Middle frontal gyrus (tissue), 1 donor: ENCODE results near the gene AHRR.
A peak's percentile ranks its signal among the peaks of the same experiment; 100 is the strongest.
"Not testable (repeated sequence)": the region's sequence is repeated elsewhere in the genome, so short reads cannot be mapped to it uniquely, and the experiment has no call there.

Experiments used
- DNase-seq: peaks from one replicate; pipeline ENCODE4 v3.0.0-alpha.2; 2015; ENCODE audit warnings: low spot score; ENCODE audit errors: extremely low spot score

Gene AHRR

GRCh38 chr5:305459-305858, 16.1 kb upstream of the AHRR start:
- no peak for DNase-seq

DNA sequence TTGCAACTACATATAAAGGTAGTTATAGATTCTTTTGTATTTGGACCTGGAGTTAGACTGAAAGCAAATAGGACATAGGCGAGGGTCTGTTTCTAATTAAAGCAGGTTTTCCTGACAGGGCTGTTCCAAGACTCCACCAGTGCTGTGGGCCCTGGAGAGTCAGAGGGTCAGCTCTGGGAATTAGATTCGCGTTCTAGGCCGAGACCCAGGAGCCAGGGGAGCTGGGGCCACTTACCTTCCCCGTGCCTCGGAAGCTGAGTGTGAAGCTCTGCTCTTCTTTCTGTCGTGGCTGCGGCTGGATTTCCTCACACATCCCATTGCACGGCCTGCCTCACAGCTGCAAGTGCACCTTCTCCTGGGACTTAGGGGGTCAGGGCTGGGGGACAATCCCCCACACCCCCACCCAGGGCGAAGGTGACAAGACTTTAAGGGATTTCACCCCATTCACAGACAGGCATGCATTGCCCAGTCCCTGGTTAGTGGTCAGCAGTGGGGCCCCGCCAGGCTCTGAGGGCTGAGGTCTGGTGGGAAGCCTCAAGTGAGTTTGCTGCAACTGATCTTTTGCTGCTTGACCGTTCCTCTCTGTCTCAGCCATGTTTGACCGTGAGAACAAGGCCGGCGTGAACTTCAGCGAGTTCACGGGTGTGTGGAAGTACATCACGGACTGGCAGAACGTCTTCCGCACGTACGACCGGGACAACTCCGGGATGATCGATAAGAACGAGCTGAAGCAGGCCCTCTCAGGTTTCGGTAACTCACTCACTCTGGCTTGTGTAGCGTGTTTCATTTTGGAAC, 15.3 kb upstream of the AHRR start:
- no peak for DNase-seq

DNA sequence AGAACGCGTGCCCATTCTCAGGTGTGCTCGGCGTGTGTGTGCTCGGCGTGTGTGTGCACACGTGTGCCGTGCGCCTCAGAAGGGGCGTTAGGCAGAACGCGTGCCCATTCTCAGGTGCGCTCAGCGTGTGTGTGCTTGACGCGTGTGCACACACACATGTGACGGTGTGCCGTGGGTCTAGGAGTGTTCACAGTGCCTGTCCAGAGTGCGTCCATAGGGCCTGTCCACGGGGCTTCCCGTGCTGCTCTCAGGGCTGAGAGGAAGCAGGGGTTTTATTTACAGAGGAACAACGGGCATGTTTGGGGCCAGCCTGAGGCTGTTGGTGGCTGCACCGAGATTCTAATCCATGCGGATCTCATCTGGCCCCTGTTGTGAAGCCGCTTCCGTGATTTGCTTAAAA, 14.2 kb upstream of the AHRR start:
- no peak for DNase-seq

- DNase-seq = no peak
Measured at GRCh38 chr5:307794-308579, 13.5 kb upstream of the AHRR start.

- no peak for DNase-seq
Measured at GRCh38 chr5:308672-309271, 12.7 kb upstream of the AHRR start.

DNA sequence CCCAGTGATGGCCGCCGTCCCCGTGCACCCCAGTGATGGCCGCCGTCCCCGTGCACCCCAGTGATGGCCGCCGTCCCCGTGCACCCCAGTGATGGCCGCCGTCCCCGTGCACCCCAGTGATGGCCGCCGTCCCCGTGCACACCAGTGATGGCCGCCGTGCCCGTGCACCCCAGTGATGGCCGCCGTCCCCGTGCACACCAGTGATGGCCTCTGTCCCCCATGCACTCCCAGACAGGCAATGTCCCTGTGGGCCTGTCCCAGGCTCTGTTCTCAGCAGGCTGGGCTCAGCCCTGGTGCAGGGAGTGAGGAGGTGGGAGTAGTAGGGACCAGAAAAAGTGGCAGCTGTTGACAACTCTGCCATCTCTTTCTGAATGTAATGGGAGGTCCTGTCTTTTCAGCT, 11.7 kb upstream of the AHRR start:
- DNase-seq = not testable (repeated sequence)

DNA sequence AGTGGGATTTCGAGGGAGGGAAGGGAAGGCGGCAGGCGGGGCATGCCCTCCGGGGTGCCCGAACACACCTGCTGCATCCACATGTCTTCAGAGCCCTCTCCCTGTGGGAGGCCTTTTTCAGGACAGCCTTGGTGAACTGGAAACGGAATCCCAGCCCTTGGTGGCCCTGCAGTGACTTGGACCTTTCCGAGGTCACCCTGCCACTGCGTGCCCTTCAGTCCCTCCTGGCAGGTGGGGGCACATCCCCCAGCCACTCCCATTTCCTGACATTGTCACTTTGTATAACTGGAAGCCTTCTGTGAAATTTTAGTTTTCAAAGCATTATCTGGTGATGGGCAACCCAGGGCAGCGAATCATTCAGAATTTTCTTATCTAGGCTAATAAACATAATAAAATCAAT, 11.0 kb upstream of the AHRR start:
- no peak for DNase-seq

DNA sequence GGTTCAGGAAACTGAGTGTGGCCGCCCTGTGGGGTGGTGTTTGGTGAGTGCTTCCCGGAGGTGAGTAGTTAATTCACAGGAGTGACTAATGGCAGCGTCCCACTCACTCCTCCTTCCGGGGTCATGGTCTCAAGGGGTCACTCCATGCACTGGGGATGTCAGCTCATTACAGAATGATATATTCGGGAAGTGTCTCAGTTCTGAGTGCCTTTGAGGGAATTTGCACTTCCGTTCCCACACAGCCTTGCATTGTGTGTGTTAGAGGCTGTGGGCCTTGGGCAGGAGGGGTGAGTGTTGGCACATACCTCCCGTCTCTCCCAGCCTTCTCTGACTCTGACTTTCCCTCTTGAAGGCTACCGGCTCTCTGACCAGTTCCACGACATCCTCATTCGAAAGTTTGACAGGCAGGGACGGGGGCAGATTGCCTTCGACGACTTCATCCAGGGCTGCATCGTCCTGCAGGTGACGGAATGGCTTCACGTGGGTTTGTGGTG, 10.5 kb upstream of the AHRR start:
- DNase-seq = no peak

DNA sequence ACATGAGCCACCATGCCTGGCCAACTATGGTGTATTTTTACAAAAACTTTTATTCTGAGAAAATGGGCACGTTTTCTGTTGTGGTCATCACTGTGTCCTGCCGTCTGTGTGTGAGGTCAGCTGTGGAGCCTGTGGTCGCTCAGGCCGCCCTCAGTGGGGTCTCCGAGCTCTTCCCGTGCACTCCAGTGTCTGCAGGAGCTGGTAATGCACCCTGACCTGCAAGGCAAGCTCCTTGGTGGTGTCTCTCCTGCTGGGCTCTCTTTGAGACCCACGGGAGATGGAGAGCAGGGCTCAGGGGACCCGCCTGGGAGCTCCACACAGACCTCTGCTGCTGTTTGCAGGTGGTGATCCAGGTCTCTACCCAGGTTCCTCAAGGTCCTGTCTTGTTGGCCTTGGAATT, 9.6 kb upstream of the AHRR start:
- no peak for DNase-seq

DNA sequence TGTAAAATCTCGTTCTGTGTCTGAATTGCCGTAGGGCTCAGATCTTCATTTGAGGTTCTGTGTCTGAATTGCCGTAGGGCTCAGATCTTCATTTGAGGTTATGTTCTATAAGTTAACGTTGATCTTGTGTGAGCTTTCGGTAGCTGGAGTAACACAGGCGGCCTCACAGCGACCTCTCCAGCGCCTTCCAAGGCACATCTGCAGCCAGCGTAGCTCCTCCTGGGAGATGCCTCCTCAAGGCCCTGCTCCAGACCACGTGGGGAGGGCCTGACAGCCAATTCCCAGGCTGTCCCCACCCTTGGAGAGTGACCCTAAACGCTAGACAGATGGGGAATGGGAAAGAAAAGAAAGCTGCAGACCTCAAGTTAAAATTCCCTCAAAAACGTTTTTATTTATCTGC, 8.7 kb upstream of the AHRR start:
- DNase-seq = no peak

DNA sequence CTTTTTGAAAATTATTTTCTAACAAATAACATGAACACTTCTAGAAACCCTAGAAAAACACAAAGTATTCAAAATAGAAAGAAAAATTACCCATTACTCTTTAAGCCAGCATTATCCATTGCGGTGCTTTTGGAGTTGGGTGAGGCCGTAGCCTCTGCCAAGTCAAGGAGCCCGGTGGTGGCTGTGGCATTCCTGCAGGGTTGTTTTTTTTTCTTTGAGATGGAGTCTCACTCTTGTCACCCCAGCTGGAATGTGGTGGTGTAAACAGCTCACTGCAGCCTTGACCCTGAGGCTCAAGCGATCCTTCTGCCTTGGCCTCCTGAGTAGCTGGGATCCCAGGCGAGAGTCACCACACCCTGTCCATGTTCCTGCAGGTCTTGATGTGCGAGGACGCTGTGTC, 8.2 kb upstream of the AHRR start:
- no peak for DNase-seq

- DNase-seq = no peak
Measured at GRCh38 chr5:313806-314376, 7.6 kb upstream of the AHRR start.

DNA sequence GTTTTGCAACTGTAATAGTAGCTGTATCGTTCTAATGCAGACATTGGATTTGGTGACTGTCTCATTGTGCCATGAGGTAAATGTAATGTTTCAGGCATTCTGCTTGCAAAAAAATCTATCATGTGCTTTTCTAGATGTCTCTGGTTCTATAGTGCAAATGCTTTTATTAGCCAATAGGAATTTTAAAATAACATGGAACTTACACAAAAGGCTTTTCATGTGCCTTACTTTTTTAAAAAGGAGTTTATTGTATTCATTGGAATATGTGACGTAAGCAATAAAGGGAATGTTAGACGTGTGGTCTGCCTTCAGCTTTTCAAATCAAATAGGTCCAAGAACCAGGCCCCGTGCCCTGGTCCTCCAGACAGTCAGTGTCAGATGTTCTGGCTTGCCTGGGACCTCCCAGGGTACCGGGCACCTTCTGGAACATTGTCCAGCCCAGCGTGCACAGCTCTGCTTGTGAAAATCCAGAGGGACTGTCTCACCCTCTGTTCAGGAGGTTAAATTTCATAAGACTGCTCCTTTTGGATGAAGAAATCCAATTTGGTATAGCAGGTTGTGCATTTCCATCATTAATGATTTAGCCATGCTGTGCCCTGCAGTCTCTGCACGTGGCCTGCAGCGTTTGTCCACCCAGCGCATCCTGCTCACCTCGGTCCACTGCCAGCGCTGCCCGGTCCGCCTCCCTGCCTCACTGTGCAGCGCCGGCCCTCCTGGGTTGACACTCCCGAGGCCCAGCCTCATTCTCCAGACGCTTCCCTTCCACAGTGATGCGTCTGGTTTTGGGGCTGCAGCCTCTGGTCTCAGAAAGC, 6.6 kb upstream of the AHRR start:
- DNase-seq = no peak

DNA sequence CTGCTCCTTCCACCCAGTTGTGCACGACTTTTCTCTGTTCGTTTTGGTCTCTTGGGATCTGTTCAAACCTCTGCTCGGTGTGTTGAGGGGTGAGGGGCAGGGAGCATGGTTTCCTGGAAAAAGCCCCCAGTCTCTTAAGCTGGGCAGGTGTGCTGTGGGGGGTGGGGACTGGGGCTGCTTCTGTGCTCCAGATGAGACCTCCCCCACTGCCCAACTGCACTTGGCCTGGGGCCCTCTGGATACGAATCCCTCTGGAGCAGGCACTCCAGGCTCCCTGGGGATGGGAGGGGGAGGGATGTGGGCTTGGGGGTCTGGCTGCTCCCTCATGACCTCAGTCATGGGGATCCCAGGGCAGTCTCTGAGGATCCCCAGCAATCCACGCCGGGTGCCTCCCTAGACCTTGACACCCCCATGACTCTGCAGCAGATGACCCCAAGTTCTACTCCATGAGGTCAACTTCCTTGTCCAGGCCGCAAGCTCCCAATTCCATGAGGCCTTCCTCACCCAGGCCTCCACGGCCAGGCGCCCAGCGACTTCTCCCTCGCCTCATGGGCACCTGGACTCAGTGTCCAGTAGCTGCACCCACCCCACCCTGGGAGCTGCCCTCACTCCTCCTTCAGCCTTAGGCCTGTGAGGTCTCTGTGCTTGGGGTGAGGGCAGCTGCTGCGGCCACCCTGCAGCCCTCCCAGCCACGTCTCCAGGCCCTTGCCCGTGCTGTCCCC, 5.9 kb upstream of the AHRR start:
- DNase-seq = no peak

DNA sequence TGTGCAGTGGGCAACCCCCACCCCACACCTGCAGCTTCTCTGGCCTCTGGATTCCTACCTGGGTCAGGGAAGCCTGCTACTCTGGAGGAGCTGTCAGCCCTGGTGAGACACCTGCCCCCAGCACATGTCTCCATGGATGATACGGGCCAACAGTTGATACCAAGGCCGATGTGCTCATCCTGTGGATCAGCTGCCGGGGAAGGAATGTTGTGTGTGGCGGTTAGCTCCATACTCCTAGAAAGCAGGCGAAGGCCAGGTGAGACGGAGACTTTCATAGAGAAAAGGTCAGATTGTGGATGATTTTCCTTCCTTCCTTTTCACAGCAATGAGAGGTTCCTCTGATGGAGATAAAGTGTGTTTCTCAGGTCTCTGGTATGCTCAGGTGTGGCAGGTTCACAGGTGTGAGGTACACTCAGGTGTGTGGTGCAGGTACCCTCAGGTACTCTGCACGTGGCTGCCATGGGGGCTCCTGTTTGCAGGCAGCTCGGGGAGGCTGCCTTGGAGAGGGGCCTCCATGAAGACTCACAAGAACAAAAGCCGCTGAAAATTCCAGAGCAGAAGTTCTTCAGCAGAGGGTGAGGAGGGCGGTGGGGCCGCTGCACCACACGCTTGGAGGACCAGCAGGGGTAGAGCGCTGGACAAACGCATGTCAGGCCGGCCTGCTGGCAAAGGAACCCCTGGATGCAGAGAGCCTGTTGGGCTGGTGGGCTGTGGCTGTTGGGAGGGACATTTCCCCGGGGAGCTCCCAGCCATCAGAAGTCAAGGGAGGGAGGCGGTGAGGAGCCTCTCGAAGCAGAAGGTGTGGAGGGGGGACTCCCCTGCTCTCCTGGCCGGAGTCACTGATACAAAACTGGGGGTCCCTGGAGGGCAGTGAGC, 5.1 kb upstream of the AHRR start:
- DNase-seq = no peak

DNA sequence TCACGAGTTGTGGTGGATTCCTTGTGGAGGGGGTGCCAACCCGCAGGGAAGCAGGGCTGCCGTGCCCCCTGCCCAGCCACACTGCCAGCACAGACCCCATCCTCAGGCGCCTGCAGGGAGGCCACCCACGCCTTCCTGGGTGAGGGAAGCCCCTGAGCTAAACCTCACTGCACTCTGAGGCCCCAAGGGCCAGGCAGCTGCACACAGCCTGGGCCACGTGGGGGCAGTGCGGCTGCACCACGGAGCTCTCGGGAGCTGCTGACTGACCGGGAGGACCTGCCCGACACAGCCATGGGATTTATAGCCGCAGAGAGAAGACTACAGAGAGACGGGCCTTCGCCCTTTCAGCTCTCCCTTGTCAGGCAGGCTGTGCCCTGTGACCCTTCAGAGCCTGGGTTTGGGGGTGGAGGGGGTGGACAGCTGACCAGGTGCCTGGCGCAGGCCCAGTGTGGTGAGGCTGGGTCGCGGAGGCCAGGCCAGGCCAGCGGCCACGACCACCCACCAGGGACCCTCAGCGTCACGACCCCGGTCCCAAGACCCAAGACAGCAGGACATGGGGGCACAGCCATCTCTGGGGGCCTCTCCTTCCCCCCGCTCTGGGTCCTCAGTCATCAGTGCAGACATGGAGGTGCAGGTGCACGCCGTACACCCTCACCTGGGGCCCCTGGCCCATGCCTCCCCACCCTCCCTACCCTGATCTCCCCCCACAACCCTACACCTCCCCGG, 4.3 kb upstream of the AHRR start:
- DNase-seq = peak; percentile 5

GRCh38 chr5:318341-318897, 3.1 kb upstream of the AHRR start:
- no peak for DNase-seq

DNA sequence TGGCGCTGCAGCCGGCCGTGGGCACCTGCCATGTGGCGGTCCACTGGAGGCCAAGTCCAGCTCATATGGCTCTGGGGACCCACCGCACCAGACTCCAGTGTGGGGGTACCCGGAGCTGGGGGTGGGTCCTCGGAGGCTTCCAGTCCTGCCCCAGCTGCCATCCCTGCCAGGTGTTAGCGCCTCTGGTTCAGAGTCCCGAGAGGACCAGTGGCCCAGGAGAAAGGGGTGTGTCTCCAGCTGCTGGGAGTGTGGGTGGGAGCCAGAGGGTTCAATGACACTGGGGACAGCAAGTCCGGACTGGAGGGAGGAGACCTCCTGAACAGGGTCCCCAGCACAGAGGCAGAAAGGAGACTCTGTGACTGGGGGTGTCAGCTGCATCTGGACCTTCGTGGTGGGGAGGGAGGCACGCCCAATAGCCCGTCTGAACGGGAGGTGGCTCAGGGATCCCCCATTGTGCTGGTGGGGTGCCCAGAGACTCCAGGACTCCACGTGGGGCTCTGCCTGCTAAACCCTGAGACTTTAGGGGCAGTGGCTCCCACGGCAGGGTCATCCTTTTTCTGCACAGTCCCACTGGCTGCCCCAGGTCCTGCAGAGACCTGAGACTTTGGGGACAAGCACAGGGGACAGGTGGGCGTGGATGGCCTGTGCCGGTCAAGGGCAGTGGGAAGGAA, 2.4 kb upstream of the AHRR start:
- DNase-seq = no peak
